GM12878 (cell line): Measurements from ENCODE around the gene PCLO. TPM values are rescaled to one million over a fixed set of nuclear protein-coding genes. Genes with fewer than 3 reads are reported as not detected.

Experiments
- ATAC-seq: fragments of 200-7000 bp; cut with Tn5 transposase; 3 replicates; pipeline ENCODE4 v1.9.1; 2020; ENCODE audit warnings: mild to moderate bottlenecking, moderate library complexity
- BruUV-seq: library from RNA; stranded (reverse); fragments of 400-500 nt; replicated peaks from 2 replicates; lab custom pipeline; 2021; lab: Mats Ljungman, UMichigan
- CTCF ChIA-PET: fragments of 300-600 bp; sonication (Branson Sonifier 250); formaldehyde crosslinking; extraction: SDS; loops from one replicate; lab custom pipeline; 2021; ENCODE audit warnings: inconsistent platforms; lab: Yijun Ruan, JAX
- POLR2A ChIA-PET: fragments of 350-600 bp; formaldehyde crosslinking; extraction: SDS; loops from one replicate; lab custom pipeline; 2021; ENCODE audit warnings: inconsistent platforms; lab: Charles Lee
- RAD21 ChIA-PET: fragments of 300-600 bp; sonication (Branson Sonifier 250); formaldehyde crosslinking; loops from one replicate; lab custom pipeline; 2023; ENCODE audit warnings: antibody characterized with exemption; ENCODE audit not compliant: unreplicated experiment; lab: Charles Lee
- SMC1A ChIA-PET: fragments of 300-600 bp; sonication (Branson Sonifier 250); formaldehyde crosslinking; loops from one replicate; lab custom pipeline; 2023; ENCODE audit not compliant: unreplicated experiment, uncharacterized antibody; lab: Charles Lee
- DNase-seq: peaks from one replicate; pipeline ENCODE4 v3.0.0-alpha.2; 2011; ENCODE audit warnings: low read depth, low spot score
- FAIRE-seq: peaks from 3 replicates; lab custom pipeline; 2011; peaks lifted over from hg19 to GRCh38; lab: Jason Lieb, UNC
- H2AFZ ChIP-seq: 2 replicates; pipeline ENCODE4 v1.6.0; 2011; ENCODE audit warnings: low read depth, low read length, control low read depth; ENCODE audit not compliant: control insufficient read depth
- H3K27ac ChIP-seq: 2 replicates; pipeline ENCODE4 v1.5.1; 2011; ENCODE audit warnings: control low read depth; ENCODE audit not compliant: control insufficient read depth, insufficient read depth
- H3K27me3 ChIP-seq, 2 experiments: replicated peaks in 1 of 2; 2 replicates each; pipeline versions ENCODE4 v1.6.0 to v1.6.1; 2011; ENCODE audit warnings: low read length in 1 of 2; ENCODE audit not compliant: control insufficient read depth in 2 of 2, insufficient read depth in 2 of 2
- H3K36me3 ChIP-seq, 2 experiments: 2 replicates each; pipeline ENCODE4 v1.5.1; 2011; ENCODE audit warnings: low read length in 1 of 2; ENCODE audit not compliant: control insufficient read depth in 2 of 2, insufficient read depth in 2 of 2
- H3K4me1 ChIP-seq: 2 replicates; pipeline ENCODE4 v1.6.1; 2011; ENCODE audit warnings: mild to moderate bottlenecking, low read length, moderate library complexity, mixed read lengths; ENCODE audit not compliant: control insufficient read depth, insufficient read depth
- H3K4me2 ChIP-seq: 2 replicates; pipeline ENCODE4 v1.6.0; 2011; ENCODE audit warnings: control low read depth; ENCODE audit not compliant: control insufficient read depth, insufficient read depth
- H3K4me3 ChIP-seq: fragments of 200-600 bp; sonication (generic); 2 replicates; pipeline ENCODE4 v1.5.1; 2016
- H3K79me2 ChIP-seq: 2 replicates; pipeline ENCODE4 v1.6.0; 2011; ENCODE audit warnings: low read length; ENCODE audit not compliant: control insufficient read depth, insufficient read depth
- H3K9ac ChIP-seq: 2 replicates; pipeline ENCODE4 v1.8.0; 2011; ENCODE audit warnings: low read length, control low read depth, mixed read lengths; ENCODE audit not compliant: control insufficient read depth, insufficient read depth
- H3K9me3 ChIP-seq: replicated peaks from 3 replicates; pipeline ENCODE4 v1.5.1; 2011; ENCODE audit warnings: mild to moderate bottlenecking, low read length; ENCODE audit not compliant: control insufficient read depth, insufficient read depth
- H4K20me1 ChIP-seq: 2 replicates; pipeline ENCODE4 v1.6.0; 2011; ENCODE audit not compliant: control insufficient read depth, insufficient read depth
- ATF2 ChIP-seq: IDR thresholded peaks from 2 replicates; pipeline ENCODE4 v1.6.1; 2012; ENCODE audit warnings: low read length, inconsistent platforms
- DPF2 ChIP-seq: fragments of 450-650 bp; IDR thresholded peaks from 2 replicates; pipeline ENCODE4 v1.6.1; 2017; ENCODE audit warnings: mild to moderate bottlenecking
- E2F8 ChIP-seq: fragments of 450-650 bp; IDR thresholded peaks from 2 replicates; pipeline ENCODE4 v1.6.1; 2018; ENCODE audit warnings: mild to moderate bottlenecking, low read depth, moderate library complexity; ENCODE audit not compliant: partially characterized antibody
- HDAC2 ChIP-seq: fragments of 200-600 bp; sonication (generic); IDR thresholded peaks from 2 replicates; pipeline ENCODE4 v1.6.1; 2017
- HDGF ChIP-seq: fragments of 450-650 bp; IDR thresholded peaks from 2 replicates; pipeline ENCODE4 v1.6.1; 2016; ENCODE audit warnings: antibody characterized with exemption
- NFIC ChIP-seq: IDR thresholded peaks from 2 replicates; pipeline ENCODE4 v1.6.1; 2012; ENCODE audit warnings: low read depth, mild to moderate bottlenecking, inconsistent platforms, low read length, moderate library complexity
- NRF1 ChIP-seq: conservative IDR thresholded peaks from 2 replicates; pipeline ENCODE4 v1.6.1; 2011; ENCODE audit warnings: mild to moderate bottlenecking, low read depth, low read length, improper control_type of control experiment
- RELA ChIP-seq: fragments of 450-650 bp; IDR thresholded peaks from 2 replicates; pipeline ENCODE4 v1.8.0; 2014; ENCODE audit warnings: borderline replicate concordance; ENCODE audit not compliant: partially characterized antibody
- SMAD5 ChIP-seq: IDR thresholded peaks from 2 replicates; pipeline ENCODE4 v1.6.1; 2016; ENCODE audit warnings: antibody characterized with exemption, low read depth
- TCF12 ChIP-seq: IDR thresholded peaks from 2 replicates; pipeline ENCODE4 v1.6.1; 2011; ENCODE audit warnings: low read depth, mild to moderate bottlenecking, low read length
- ZNF592 ChIP-seq: fragments of 450-650 bp; IDR thresholded peaks from 2 replicates; pipeline ENCODE4 v1.6.1; 2017; ENCODE audit warnings: mild to moderate bottlenecking, moderate library complexity
- WGBS: methylation state at CpG from one replicate; pipeline ENCODE4 v1.1.6; 2016; ENCODE audit warnings: low lambda C conversion rate; ENCODE audit not compliant: insufficient replicate concordance, insufficient coverage; ENCODE audit errors: missing lambda C conversion rate; 5-methylcytosine and 5-hydroxymethylcytosine counted together
- in situ Hi-C: fragments of 300-500 bp; cut with MboI; formaldehyde crosslinking; loops from 9 replicates; pipeline ENCODE4 v1.14.3; 2018; ENCODE audit warnings: mixed read lengths
- intact Hi-C: fragments of 100-400 bp; cut with micrococcal nuclease; formaldehyde crosslinking; loops from one replicate; pipeline ENCODE4 v1.14.2; 2022; ENCODE audit not compliant: unreplicated experiment
- polyA plus RNA-seq, 11 experiments: library from polyadenylated mRNA; depleted of rRNA in 4 of 11; unstranded in 6 of 11; stranded (reverse) in 5 of 11; fragments of >200 nt; fragmentation: Nextera tagmentation in 4 of 11; fragmentation: Illumina TruSeq in 1 of 11; extraction: Ambion mirVana in 4 of 11; extraction: Trizol in 1 of 11; gene quantifications; 1 replicate in 1 of 11; 2 replicates in 10 of 11; pipeline versions ENCODE4 v1.2.1 to v1.2.3, GENCODE V29; 2011 to 2016; ENCODE audit warnings: inconsistent platforms in 2 of 11, missing spikeins in 2 of 11, low read depth in 1 of 11
- total RNA-seq, 4 experiments: library from RNA; depleted of rRNA in 3 of 4; stranded (reverse); fragments of >200 nt in 3 of 4; fragmentation: Illumina TruSeq in 1 of 4; extraction: Trizol in 1 of 4; gene quantifications; 2 replicates each; pipeline versions ENCODE4 v1.2.1 to v1.2.3, GENCODE V29; 2013 to 2021

The PCLO gene
- total and polyA plus RNA-seq, 10 of the 15 experiments (the other 5 are each of a cell fraction or from before 2014, with no cell fraction given) = 0.01 to 0.08 (median 0.03) TPM; not detected in 6

GRCh38 chr7:82859106-82859850, 303.4 kb downstream of the PCLO start:
- intact Hi-C loops = no loop called here
- Histone ChIP-seq H3K4me2 (no peak overlapping the region), H3K36me3 (no peaks in the 10 kb centered on the region), H3K9ac (no peak overlapping the region), H3K27me3 (no peaks in the 10 kb centered on the region), H3K4me1 (no peaks in the 10 kb centered on the region), H3K79me2 (no peaks in the 10 kb centered on the region), H3K4me3 (no peak overlapping the region), H3K27ac (no peak overlapping the region), H2AFZ (no peak overlapping the region), H4K20me1 (no peaks in the 10 kb centered on the region), H3K9me3 (no peaks in the 10 kb centered on the region)
- ChIA-PET POLR2A (no interaction called here), SMC1A (no interaction called here), CTCF (interaction anchor here (0.6 to 1.6 kb wide), 2 partner anchors 46 to 50 kb away, joined by 3 to 4 read pairs; no protein-coding TSS in a partner anchor), RAD21 (no interaction called here)
- no TSS peak for BruUV-seq
- FAIRE-seq = no peak
- in situ Hi-C loops = no loop called here
- 0 out of 3 replicates have a peak, but pooled peaks have one; percentile 21 for ATAC-seq
- WGBS = 0% methylated on average over 1 of the region's 1 CpG
- no peak for DNase-seq
- TF ChIP-seq HDGF (no peak), DPF2 (no peak), NFIC (no peak), TCF12 (no peak), NRF1 (no peak), SMAD5 (no peak), ATF2 (no peak), HDAC2 (no peak), E2F8 (no peak), ZNF592 (no peak), RELA (no peak)
